HT-29 (cell line): ENCODE data around the gene OPCML. TPM values are rescaled to one million over a fixed set of nuclear protein-coding genes. Genes with fewer than 3 reads are reported as not detected.

Experiments used
- DNase-seq: peaks from one replicate; pipeline ENCODE4 v3.0.0-alpha.2; 2015; ENCODE audit warnings: low spot score
- total RNA-seq: library from RNA; depleted of rRNA; stranded (reverse); fragments of >200 nt; shearing (Covaris generic); gene quantifications from 2 replicates; pipeline ENCODE4 v1.2.3, GENCODE V29; 2014

The OPCML gene
- total RNA-seq, 1 experiment from 2014 or later: not detected

DNA sequence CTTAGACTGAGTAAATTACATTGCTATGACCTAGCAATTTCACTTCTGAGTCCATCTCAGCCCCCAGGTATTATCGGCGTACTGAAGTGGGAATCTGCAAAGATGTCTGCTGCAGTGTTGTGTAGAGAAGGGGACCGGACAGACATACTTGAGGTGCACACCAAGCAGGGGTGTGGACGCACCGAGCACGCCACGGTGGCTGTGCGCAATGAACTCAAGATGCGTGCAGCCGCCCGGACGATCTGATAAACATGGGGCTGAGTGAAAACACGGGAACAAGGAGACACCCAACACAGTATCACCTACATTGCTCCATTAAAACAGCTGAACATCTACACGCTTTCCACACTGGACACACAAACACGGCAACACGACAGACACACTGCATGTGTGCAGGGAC, 454.3 kb downstream of the OPCML start:
- no peak for DNase-seq

GRCh38 chr11:133075351-133075750, 456.9 kb downstream of the OPCML start:
- DNase-seq: no peak

- DNase-seq: no peak
These were observed 459.3 kb downstream of the OPCML start for GRCh38 chr11:133072858-133073582.

- no peak for DNase-seq
These were observed 459.9 kb downstream of the OPCML start for GRCh38 chr11:133072378-133072777.

DNA sequence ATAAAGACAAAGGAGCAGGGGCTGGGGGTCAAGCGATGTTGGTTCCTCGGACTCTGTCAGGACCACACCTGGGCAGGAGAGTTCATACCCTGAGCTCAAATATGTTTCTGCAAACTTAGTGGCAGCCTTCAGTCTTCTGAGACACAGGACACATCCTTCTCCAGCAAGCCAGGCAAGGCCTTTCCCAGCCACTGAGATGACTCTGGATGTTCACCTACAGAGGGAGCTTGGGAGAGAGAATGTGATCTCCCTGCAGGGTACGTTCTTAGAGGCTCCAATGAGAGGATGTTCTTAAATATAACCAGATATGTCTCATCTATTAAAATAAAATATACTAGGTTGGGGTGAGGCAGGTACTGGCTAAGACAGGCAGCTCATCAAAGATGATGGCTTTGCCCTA, 461.5 kb downstream of the OPCML start:
- no peak for DNase-seq

DNA sequence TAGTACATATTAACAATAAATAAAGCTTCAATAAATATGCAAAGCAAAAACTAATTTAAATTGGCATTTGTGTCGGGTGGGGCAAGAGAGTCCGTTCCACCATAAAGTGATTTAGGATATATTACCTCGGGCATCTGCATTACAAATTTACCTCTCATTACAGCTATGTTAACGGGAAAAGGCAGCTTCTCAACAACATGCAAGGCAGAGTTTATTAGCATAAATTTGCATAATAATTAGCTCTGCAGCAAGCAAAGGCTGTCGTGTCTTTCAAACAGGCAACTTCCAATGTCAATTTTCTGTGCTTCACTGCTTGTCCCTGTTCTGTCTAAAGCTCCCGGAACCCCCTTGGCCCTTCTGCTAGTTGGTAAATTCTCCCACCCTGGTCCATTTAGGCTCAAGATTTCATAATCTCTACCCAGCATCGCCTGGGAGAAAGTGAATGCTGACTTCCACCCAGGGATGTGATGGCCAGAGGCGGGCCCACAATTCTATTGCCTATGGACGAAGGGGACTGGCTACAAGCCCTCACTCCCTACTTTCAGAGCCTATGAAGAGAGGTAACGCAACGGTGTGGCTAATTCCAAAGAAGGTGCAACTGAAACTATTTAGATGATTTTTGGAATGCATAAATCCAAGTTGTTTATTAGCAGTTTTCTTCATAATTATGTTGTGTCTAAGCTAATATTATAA, 462.1 kb downstream of the OPCML start:
- DNase-seq: no peak

DNA sequence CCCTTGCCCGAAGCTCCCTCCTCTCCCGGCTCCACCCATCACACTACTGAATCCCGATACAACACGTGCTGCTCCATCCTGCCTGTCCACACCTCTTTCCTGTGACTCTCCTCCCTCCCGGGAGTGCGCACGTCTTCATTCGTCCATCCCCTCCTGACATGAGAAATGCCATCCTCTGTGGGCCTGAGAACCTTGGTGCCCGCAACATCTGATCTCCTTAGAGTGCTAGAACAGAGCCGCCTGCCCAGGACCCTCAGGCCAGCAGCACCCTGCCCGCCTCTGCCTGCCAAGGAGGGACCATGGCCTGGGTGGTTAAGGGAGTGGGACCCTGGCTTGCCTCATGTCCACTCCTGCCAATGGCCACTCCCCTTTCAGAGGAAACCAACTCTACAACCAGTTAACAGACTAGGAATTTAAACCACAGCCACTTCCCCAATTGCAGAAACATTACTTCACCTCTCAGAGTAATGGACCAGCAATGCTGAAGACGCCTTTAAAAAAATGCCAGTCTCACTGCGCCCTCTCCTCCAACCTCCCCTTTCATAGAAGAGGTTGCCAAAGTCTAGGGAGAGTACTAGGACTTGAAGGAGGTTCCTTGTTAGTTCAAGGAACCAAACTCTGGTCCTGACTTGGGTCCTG, 466.3 kb downstream of the OPCML start:
- DNase-seq: no peak

DNA sequence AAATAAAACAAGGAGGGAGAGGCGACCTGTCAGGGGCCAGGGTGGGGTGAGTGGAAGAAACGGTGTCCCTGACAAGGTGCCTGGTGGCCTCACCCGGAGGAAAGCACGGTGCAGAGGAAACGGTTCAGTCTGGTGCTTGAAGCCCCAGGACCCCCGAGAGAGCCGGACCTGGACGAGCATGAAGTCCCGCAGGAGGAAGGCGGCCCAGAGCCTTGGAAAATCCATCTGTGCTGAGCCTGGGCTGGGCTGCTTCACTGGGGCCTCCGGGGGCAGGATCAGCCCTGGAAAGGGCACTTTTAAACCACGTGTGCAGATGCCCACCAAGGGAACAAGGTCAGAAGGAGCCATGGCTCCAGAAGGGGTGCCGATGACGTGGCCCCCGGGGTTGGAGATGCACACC, 467.3 kb downstream of the OPCML start:
- DNase-seq: no peak

DNA sequence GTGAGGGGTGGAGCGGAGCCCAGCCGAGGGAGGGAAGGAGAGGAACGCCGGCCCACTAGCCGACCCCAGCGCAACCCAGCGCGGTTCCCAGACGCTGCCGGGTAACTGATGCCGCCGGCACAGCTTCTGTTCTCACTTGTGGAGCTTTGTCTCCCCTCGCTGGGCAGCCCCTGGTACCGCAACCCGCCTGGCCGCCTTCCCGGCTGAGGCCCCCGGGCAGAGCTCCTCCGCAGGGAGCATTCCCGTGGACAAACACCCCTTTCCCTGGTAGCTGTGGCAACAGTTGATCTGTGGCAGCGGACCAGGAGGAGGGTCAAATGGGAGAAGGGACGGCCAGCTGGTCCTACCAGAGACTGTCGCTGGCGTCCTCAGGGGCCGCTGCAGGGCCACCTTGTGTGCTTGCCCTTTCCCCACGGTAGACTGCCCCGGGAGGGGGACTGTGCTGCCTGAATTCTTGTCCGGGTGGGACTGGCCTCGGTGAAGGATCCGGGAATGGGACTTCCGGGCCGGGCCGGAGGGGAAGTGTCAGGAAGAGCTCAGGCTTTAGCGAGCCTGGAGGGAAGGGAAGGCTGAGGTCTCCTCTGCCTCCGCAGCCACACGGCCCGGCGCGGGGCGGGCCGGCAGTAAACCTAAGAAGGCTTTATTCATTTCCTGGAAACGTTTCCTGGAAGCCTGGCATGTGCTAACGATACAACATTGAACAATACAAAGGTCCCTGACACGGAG, 468.0 kb downstream of the OPCML start:
- peak; percentile 19 for DNase-seq

DNA sequence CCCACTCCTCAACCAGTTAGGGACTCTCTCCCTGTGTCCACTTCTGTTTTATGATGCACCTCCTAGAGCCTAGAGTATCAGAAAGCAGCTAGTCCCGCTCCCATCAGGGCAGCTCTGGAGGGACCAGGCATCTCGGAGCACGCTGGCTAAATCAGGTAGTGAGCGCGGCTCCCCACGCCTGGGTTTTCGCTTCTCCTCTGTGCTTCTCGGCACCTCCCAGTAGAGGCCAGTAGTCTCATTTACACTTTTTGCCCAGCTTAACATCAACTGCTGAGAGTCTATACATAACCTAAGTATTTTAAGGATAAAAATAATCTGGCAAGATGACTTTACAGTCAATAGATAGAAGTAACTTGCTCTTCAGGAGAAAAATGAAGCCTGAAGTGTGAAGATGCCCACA, 473.8 kb downstream of the OPCML start:
- no peak for DNase-seq

- DNase-seq: no peak
These were observed 479.1 kb downstream of the OPCML start for GRCh38 chr11:133053124-133053776.

DNA sequence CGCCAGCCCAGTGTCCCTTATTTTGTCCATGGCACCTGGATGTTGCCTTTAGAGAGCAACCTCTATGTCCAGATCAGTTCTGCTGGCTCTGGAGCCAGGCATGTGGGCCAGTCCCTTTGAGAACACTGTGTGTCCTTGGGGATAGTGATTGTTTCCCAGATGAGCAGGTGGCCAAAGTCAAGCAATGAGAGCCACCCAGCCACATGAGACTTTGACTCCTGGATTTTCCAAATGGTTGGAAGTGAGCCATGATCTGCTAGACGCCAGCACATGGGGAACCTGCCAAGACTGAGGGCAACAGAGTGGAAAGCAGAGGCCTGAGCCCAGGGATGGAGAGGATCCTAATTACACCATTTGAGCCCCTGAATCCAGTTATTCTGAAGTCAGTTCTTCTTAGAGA, 479.8 kb downstream of the OPCML start:
- DNase-seq: no peak

DNA sequence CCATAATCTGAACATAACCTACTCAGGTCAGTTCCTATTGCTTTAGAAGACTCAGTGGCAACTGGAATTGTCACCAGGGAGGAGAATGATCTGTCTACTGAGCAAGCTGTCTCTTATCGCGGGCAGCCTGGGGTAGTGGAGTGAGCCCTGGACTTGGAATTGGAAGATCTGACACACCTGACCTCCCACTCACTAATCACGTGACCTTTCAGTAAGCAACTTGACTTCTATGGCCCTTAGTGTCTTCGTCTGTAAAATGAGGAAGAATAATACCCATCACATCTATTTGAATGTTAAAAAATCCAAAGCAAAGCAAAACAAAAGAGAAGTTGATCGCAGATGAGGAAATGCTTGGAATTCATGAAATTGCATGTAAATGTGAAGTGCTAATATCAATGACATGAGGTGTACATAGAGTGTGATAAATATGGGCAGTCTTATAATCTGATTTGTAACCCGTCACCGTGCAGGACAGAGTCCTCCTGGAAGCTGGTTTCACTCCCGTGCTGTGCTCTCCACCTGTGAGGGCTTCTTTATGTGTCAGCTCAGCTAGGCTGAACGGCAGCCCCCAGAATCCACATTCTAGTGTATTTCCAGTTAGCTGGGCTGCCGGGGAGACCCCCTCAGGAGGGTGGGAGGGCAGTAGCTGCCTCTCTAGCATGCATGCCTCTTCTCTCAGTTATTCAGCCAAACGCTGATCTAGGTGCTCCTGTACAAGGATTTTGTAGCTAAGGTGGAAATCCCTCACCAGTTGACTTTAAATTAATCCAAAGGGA, 482.9 kb downstream of the OPCML start:
- no peak for DNase-seq

DNA sequence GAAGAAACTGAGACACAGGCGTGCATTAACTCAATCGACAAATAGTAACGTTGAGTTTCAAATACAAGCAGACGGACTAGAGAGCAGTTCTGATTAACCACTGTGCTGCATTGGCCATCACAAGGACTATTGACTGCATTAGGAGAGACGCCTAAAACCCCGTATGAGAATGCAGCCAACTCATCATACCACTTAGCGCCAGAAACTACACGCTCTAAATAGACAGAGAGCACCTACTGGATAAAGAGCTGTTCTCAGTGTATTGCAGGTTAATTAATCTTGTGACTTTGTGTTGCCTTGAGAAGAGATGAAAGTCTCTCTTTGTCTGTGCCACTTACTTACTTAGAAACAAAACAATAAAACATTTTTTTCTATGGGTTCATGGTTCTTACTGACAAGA, 484.0 kb downstream of the OPCML start:
- DNase-seq: no peak

DNA sequence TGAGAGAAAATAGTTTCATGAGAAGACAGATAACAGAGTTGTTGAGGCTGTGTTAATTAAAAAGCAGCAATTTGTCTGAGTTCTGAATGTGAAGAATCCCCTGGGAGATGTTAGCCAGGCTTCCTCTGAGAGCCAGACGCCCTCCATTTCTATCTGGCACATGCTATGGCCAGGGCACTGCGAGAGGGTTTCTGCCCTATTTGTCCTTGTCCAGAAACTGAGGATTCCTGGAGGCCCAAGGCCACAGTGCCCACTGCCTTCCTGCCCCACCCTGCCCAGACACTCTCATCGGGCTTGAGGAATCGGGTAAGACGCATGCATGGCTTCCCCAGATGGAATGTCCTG, 484.6 kb downstream of the OPCML start:
- DNase-seq: no peak

DNA sequence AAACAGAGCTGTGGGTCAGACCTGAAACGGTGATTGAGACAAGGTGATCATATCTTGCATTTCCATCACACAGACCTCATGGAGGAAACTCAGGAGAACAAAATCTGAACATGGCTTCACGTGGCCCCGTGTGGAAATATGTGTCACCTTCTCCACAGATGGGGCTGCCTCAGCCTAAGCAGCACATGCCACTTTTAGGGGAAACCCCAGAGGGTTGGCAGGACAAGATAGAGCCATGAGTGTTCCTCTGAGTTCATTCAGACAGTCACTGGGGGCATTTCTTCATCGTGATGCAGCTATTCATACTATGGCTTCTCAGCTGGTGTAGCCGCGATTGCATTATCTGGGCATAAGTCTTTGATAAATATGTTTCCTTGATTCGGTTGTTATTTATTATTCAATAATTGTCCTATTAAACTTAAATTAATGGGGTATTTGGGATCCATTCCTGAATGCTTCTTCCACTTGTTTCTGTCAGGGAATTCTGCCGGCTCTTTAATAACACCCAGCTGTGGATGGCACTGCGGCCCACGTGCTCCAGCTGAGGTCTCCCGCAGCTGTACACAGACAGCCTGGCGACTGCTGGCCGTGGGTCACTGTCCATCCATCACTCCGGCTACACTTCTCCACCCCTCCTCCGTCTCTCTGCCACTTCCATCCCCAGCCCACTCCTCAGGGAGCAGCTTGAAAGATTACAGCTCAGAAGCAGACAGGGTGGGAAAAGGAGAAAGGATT, 485.1 kb downstream of the OPCML start:
- DNase-seq: no peak

DNA sequence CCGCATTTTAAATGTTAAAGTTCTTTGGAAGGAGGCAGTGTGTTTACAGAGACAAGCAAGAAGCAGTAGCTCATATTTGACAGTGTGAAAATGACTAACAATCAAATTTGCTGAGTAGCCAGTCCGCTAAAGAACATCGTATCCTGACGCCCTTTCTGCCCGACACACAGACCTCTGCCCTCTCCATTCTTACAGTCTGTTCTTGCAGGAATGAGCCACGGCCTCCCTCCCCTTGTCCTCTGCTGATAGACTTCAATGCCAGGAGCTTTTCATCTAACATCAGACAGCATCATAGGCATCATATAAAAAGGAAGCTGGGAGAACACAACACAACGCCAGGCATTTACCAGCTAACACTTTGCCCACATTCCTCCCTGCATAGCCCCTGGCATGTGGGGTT, 486.0 kb downstream of the OPCML start:
- DNase-seq: no peak

- no peak for DNase-seq
These were observed 490.1 kb downstream of the OPCML start for GRCh38 chr11:133041928-133042882.

DNA sequence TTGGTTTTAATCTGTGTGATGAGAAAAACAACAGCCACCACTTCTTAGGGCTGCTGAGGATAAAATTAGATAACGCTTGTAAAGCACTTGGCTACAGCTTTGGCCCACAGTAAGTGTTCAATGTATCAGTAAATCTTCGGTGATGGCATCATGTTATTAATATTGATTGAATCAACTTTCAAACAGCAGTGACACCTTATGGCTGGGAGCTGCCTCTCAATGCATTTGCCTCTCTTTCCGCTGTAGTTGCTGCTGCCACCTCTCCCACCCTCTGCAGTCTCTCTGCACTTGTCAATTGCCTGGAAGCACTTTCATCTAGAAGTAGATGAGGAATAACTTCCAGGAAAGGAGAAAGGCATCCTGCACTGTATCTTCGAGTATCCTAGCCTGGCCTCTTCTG, 491.1 kb downstream of the OPCML start:
- DNase-seq: no peak
